Mucosa of rectum (tissue), 2 donors: ENCODE results near the gene PLEKHA5.
"Not testable (repeated sequence)": the region's sequence is repeated elsewhere in the genome, so short reads cannot be mapped to it uniquely, and the experiment has no call there.

Experiments used
- H3K27ac ChIP-seq, 2 donors: one replicate each; pipeline ENCODE4 v1.7.0; 2013; ENCODE audit warnings: inconsistent platforms in 2 of 2, low read depth in 2 of 2, low read length in 2 of 2
- H3K27me3 ChIP-seq, 2 donors: one replicate each; pipeline ENCODE4 v1.7.0; 2013; ENCODE audit warnings: low read length in 2 of 2; ENCODE audit not compliant: control insufficient read depth in 2 of 2, insufficient read depth in 2 of 2
- H3K36me3 ChIP-seq, 2 donors: one replicate each; pipeline ENCODE4 v1.7.0; 2013; ENCODE audit warnings: low read length in 2 of 2; ENCODE audit not compliant: control insufficient read depth in 2 of 2, insufficient read depth in 2 of 2
- H3K4me1 ChIP-seq, 2 donors: one replicate each; pipeline ENCODE4 v1.7.0; 2013; ENCODE audit warnings: low read length in 2 of 2, mild to moderate bottlenecking in 1 of 2; ENCODE audit not compliant: control insufficient read depth in 2 of 2, insufficient read depth in 2 of 2
- H3K4me3 ChIP-seq, 2 donors: one replicate each; pipeline ENCODE4 v1.7.0; 2013; ENCODE audit warnings: low read length in 2 of 2
- H3K9ac ChIP-seq, 2 donors: one replicate each; pipeline ENCODE4 v1.7.0; 2013; ENCODE audit warnings: low read length in 2 of 2, low read depth in 1 of 2, mild to moderate bottlenecking in 1 of 2
- H3K9me3 ChIP-seq, 2 donors: one replicate each; pipeline ENCODE4 v1.7.0; 2013; ENCODE audit warnings: low read length in 2 of 2; ENCODE audit not compliant: control insufficient read depth in 2 of 2
- donor health status: healthy.
- donor health status: Normal muscosa, but diverticular disease.

PLEKHA5 gene

DNA sequence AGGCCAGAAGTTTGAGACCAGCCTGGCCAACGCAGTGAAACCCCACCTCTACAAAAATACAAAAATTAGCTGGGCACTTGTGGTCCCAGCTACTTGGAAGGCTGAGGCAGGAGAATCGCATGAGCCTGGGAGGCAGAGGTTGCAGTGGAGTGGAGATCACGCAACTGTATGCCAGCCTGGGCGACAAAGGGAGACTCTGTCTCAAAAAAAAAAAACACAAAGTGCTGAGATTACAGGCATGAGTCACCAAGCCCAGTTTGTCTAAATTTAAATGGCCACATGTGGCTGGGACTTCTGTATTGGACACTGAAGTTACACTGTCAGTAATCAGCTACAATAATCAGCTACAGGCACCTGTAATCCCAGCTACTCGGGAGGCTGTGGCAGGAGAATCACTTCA is 208.9 kb downstream of the PLEKHA5 start:
- Histone ChIP-seq H3K9me3 (no peaks in the 10 kb centered on the region), H3K27ac (no peak overlapping the region), H3K4me1 (no peaks in the 10 kb centered on the region), H3K27me3 (no peaks in the 10 kb centered on the region), H3K9ac (no peak overlapping the region), H3K4me3 (no peak overlapping the region), H3K36me3 (peaks cover 7 to 11% of the 10 kb centered on the region in 2 donors)

DNA sequence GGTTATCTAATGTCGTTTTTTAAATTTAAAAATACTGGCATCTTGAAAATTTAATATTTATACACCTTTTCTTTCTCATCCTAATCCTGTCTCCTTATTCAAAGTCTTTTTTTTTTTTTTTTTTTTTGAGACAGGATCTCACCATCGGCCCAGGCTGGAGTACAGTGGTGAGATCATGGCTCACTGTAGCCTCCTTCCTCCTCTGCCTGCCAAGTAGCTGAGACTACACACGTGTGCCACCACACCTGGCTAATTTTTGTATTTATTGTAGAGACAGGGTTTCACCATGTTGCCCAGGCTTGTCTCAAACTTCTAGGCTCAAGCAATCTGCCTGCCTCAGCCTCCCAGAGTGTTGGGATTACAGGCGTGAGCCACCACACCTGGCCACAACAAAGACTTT is 221.3 kb downstream of the PLEKHA5 start:
- H3K27me3 ChIP-seq, H3K4me3 ChIP-seq, H3K27ac ChIP-seq, H3K9me3 ChIP-seq, H3K9ac ChIP-seq, H3K4me1 ChIP-seq: not testable (repeated sequence)
- peaks cover 11 to 16% of the 10 kb centered on the region in 2 donors for H3K36me3 ChIP-seq

DNA sequence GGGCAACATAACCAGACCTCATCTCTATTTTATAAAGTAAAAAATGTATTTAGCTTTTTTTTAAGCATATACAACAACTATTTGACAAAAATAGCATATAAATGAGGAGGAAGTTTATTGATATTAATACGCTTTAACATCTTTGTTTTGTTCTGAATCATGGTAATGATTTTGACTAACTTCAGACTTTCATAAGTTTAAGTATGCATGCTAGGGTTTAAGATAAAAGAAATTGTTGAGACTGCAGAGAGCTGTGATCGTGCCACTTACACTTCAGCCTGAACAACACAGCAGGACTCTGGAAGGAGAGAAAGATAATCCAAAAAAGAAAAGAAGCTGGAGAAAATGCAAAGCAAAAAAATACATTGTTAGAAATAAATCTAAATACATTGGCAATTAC is 221.8 kb downstream of the PLEKHA5 start:
- Histone ChIP-seq H3K36me3 (peaks cover 13 to 16% of the 10 kb centered on the region in 2 donors), H3K27ac (no peak overlapping the region), H3K27me3 (no peaks in the 10 kb centered on the region), H3K9ac (no peak overlapping the region), H3K4me1 (no peaks in the 10 kb centered on the region), H3K9me3 (no peaks in the 10 kb centered on the region), H3K4me3 (no peak overlapping the region)

DNA sequence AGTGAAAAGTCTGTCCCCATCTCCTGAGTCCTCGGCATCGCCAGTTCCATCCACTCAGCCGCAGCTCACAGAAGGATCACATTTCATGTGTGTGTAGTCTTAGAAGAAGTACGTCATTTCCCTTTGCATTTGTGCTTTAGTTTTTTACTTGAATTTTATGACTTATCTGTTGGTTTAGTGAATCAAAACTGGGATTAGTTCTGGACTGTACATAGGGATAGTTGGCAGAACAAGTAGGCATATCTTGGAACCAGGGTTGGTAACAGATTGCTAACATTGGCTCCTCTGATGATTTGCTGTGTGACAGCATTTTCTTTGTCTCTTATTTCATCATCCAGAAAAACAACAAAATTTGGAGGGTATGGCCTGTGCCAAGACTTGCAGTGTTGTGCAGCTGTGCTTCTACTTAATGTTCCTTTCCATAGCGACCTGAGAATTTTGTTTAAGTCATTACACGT is 240.2 kb downstream of the PLEKHA5 start:
- Histone ChIP-seq H3K4me3 (no peak overlapping the region), H3K36me3 (peaks cover 6 to 29% of the 10 kb centered on the region in 2 donors), H3K27me3 (no peaks in the 10 kb centered on the region), H3K27ac (no peak overlapping the region), H3K9ac (no peak overlapping the region), H3K4me1 (no peaks in the 10 kb centered on the region), H3K9me3 (no peaks in the 10 kb centered on the region)

DNA sequence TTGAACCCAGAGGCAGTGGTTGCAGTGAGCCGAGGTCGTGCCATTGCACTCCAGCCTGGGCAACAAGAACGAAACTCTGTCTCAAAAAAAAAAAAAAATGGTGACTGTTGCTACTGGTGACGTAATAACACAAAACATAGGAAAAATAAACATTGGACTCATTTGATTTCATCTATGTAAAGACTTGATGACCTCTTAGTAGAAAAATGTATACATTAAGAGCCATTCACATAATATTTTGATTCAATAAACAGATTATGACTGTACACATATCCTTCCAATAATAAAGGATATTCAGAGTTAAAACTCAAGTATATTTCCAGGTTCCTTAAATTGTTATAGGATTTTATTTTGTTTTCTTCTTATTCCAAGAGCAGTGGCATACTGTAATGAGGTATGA is 244.1 kb downstream of the PLEKHA5 start:
- no peak overlapping the region for H3K4me3 ChIP-seq
- no peaks in the 10 kb centered on the region for H3K9me3 ChIP-seq
- no peak overlapping the region for H3K9ac ChIP-seq
- H3K36me3 ChIP-seq = peaks cover 2 to 24% of the 10 kb centered on the region in 2 donors
- no peaks in the 10 kb centered on the region for H3K4me1 ChIP-seq
- H3K27ac ChIP-seq = no peak overlapping the region
- H3K27me3 ChIP-seq = no peaks in the 10 kb centered on the region

DNA sequence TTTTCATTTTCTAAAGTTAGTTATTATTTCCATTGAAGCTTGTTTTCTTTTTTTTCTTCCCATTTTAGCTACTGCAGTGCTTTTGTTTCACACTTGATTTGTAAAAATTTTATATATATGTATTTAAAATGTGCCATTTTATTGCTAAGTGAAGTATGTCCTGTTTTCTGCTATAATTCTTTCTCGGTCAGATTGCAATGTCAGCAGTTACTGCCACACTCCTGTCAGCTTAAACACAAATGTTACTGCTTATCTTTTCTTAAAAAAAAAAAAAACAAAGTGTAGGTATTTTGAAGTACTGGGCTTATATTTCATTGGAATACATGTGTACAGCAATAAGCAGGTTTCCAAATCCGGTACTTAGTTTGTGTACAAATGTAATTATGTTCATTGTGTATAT is 246.4 kb downstream of the PLEKHA5 start:
- Histone ChIP-seq H3K36me3 (peaks cover 0 to 17% of the 10 kb centered on the region in 2 donors), H3K9me3 (no peaks in the 10 kb centered on the region), H3K27me3 (no peaks in the 10 kb centered on the region), H3K4me1 (no peaks in the 10 kb centered on the region), H3K4me3 (no peak overlapping the region), H3K27ac (no peak overlapping the region), H3K9ac (no peak overlapping the region)

DNA sequence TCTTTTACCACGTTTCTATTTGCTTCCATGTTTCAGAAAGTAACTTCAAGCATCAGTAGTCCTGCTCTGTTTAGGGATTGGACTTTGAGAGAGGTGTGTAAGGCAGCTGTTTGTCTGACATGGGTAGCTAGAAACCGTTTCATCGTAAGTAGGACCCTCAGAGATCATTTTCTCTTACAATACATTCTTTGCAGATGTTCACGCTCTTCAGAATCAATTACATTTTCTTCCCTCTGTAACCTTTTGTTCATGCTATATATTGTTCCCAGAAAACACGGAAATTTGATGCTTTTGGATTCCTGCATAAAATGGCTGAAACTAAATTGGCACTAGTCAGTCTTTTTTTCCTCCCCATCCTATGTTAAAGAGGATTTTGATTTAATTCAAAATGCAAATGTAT is 247.2 kb downstream of the PLEKHA5 start:
- Histone ChIP-seq H3K9me3 (no peaks in the 10 kb centered on the region), H3K27me3 (no peaks in the 10 kb centered on the region)

DNA sequence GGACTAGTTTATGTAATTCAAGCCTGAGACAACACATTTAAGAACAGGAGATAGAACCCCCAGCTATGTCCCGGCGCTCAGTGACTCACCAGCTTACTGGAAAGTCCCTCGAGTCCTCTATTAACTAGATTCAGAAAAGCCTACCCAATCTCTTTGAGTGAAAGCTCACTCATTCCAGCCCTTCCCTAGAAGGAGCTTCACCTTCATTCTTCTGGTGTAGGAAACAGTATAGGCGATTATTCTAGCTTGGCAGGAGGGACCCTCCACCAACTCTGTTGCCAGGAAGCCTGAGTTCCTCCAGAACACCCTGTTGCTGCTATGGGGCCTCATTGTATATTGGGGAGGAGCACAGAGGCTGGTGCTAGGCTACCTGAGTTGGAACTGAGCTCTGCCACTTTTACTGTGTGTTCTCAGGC is 252.6 kb downstream of the PLEKHA5 start:
- no peaks in the 10 kb centered on the region for H3K9me3 ChIP-seq
- peaks cover 0 to 4% of the 10 kb centered on the region in 2 donors for H3K36me3 ChIP-seq
- H3K9ac ChIP-seq = no peak overlapping the region
- no peaks in the 10 kb centered on the region for H3K4me1 ChIP-seq
- no peak overlapping the region for H3K4me3 ChIP-seq
- H3K27ac ChIP-seq = no peak overlapping the region
- no peaks in the 10 kb centered on the region for H3K27me3 ChIP-seq

More for the DNA sequence above, 247.2 kb downstream of the PLEKHA5 start:
- no peak overlapping the region for H3K9ac ChIP-seq
- H3K4me3 ChIP-seq = no peak overlapping the region
- no peaks in the 10 kb centered on the region for H3K4me1 ChIP-seq
- no peak overlapping the region for H3K27ac ChIP-seq
- peaks cover 0 to 10% of the 10 kb centered on the region in 2 donors for H3K36me3 ChIP-seq

DNA sequence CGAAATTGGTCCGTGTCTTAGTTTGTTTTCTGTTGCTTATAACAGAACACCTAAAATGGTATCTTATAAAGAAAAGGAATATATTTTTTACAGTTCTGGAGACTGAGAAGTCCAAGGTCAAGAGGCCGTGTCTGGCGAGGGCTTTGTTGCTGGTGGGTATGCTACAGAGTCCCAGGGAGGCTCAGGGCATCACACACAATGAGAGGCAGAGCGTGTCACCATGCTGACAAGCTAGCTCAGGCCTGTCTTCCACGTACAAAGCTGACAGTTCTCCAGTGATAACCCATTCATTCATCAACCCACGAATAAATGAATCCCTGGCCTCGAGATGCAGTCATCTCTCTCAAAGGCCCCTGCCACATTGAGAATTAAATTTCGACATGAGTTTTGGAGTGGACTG is 253.0 kb downstream of the PLEKHA5 start:
- no peaks in the 10 kb centered on the region for H3K4me1 ChIP-seq
- no peaks in the 10 kb centered on the region for H3K27me3 ChIP-seq
- no peak overlapping the region for H3K27ac ChIP-seq
- no peaks in the 10 kb centered on the region for H3K9me3 ChIP-seq
- H3K9ac ChIP-seq = no peak overlapping the region
- no peak overlapping the region for H3K4me3 ChIP-seq
- peaks cover 0 to 4% of the 10 kb centered on the region in 2 donors for H3K36me3 ChIP-seq

DNA sequence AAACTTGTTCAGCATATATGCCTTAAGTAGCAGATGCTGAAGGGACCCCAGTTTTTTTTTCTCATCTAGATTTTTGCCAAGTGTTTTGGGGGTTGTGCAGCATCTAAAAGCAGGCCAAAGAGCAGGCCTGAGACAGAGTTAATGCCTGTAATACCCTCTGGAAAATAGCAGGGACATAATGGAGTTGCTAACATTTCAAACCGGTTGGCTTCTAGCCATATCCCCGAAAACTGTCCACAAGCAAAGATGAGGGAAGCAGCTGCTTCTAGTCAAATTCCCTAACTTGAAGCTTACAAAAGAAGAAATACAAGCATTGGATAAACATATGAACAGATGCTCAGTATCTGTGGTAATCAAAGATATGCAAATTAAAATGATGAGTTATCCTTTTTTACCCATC is 257.6 kb downstream of the PLEKHA5 start:
- no peaks in the 10 kb centered on the region for H3K4me1 ChIP-seq
- no peaks in the 10 kb centered on the region for H3K27me3 ChIP-seq
- no peak overlapping the region for H3K27ac ChIP-seq
- no peak overlapping the region for H3K4me3 ChIP-seq
- no peaks in the 10 kb centered on the region for H3K36me3 ChIP-seq
- H3K9me3 ChIP-seq = no peaks in the 10 kb centered on the region
- no peak overlapping the region for H3K9ac ChIP-seq

DNA sequence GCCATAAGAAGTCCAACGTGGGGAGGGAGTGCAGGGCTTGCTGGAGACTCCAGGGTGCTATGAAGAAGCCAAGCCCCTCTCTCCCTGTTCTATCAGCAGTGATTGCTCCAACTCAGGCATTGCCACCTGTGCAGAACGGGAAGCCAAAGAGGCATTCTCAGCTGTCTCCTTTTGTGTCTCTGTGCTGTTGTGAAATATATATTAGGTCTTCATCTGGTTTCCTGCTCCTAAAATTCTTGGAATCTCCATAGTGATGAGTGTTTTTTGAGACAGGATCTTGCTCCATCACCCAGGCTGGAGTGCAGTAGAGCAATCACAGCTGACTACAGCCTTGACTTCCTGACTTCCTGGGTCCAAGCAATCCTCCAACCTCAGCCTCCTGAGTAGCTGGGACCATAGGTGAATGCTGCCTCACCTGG is 258.6 kb downstream of the PLEKHA5 start:
- Histone ChIP-seq H3K4me3 (no peak overlapping the region), H3K27me3 (no peaks in the 10 kb centered on the region), H3K9ac (no peak overlapping the region), H3K9me3 (no peaks in the 10 kb centered on the region), H3K4me1 (no peaks in the 10 kb centered on the region), H3K36me3 (no peaks in the 10 kb centered on the region), H3K27ac (no peak overlapping the region)
